Measurements from ENCODE around the gene IQGAP2.
A peak's percentile ranks its signal among the peaks of the same experiment; 100 is the strongest.
"Not testable (repeated sequence)": the region's sequence is repeated elsewhere in the genome, so short reads cannot be mapped to it uniquely, and the experiment has no call there.

IQGAP2 gene

DNA sequence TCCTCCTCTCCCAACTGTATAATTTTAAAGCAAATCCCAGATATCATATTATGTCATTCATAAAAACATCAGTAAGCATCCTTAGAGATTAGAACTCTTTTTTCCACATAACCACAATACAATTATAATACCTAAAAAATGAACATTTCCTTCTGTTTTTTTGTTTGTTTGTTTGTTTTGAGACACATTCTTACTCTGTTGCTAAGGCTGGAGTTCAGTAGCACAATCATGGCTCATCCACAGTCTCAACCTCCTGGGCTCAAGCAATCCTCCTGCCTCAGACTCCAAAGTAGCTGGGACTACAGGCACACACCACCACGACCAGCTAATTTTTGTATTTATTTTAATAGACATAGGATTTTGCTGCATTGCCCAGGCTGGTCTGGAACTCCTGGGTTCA is 320.8 kb downstream of the IQGAP2 start:
- FAIRE-seq, result no peak

DNA sequence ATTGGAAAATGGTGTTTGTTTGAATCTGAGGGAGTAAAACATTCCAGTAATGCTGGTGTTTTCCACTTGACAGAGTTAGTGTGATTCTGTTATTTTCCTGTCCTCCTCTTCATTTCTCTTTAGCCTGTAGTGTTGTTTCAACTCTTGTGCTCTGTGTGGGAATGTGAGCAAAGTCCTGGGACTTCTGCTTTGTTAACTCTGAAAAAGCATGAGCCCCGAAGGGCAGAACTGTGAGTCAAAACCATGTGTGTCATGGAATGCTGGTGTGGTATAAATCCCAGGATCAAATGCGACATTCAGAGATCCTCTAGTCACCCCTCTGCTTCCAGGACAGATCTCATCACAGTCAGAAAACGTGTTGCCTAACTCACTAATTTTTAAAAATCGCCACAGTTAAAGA is 321.8 kb downstream of the IQGAP2 start:
- peak; percentile 33 for FAIRE-seq

DNA sequence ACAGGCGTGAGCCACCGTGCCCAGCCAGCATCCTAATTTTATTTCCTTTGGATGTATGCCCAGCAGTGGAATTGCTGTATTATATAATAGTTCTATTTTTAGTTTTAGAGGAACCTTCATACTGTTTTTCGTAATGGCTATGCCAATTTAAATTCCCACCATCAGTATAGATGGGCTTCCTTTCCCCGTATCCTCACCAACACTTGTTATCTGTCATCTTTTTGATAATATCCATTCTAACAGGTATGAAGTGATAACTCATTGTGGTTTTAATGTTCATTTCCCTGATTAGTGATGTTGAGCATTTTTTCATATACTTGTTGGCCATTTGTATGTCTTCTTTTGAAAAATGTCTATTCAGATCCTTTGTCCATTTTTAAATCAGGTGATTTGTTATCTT is 325.9 kb downstream of the IQGAP2 start:
- no peak for FAIRE-seq

DNA sequence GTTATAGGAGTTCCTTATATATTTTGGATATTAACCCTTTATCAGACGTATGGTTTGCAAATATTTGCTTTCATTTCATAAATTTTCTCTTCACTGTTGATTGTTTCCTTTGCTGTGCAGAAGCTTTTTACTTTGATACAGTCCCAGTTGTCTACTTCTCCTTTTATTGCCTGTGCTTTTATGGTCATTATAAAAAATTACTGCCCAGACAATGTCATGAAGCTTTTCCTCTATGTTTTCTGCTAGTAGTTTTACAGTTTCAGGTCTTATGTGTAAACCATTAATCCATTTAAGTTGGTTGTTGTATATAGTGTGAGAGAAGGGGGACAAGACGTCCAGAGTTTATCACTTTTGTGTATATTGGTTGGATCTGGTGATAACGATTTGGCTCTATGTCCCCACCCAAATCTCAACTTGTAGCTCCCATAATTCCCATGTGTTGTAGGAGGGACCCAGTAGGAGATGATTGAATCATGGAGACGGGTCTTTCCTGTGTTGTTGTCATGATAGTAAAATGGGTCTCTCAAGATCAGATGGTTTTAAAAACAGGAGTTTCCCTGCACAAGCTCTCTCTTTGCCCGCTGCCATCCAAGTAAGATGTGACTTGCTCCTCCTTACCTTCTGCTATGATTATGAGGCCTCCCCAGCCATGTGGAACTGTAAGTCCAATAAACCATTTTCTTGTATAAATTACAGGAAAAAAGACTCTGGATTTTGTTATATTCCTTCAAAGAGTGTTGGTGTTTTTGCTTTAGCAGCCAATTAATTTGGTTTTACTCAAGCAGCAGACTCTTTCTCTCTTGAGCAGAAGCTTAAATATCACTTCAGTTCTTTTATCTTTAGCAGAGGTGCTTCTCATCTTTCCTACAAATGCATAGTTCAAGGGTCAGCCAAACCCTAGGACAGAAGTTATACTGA is 326.5 kb downstream of the IQGAP2 start:
- no peak for FAIRE-seq

DNA sequence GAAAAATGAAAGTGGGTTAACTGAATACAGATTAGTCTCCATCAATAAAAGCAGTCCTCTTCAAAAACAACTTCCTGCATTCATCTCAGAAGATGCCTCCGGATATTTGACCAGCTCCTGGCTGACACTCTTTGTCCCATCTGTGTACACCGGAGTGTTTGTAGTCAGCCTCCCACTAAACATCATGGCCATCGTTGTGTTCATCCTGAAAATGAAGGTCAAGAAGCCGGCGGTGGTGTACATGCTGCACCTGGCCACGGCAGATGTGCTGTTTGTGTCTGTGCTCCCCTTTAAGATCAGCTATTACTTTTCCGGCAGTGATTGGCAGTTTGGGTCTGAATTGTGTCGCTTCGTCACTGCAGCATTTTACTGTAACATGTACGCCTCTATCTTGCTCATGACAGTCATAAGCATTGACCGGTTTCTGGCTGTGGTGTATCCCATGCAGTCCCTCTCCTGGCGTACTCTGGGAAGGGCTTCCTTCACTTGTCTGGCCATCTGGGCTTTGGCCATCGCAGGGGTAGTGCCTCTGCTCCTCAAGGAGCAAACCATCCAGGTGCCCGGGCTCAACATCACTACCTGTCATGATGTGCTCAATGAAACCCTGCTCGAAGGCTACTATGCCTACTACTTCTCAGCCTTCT is 329.4 kb downstream of the IQGAP2 start:
- FAIRE-seq, result no peak

DNA sequence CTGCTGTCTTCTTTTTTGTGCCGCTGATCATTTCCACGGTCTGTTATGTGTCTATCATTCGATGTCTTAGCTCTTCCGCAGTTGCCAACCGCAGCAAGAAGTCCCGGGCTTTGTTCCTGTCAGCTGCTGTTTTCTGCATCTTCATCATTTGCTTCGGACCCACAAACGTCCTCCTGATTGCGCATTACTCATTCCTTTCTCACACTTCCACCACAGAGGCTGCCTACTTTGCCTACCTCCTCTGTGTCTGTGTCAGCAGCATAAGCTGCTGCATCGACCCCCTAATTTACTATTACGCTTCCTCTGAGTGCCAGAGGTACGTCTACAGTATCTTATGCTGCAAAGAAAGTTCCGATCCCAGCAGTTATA is 329.9 kb downstream of the IQGAP2 start:
- FAIRE-seq, result no peak

DNA sequence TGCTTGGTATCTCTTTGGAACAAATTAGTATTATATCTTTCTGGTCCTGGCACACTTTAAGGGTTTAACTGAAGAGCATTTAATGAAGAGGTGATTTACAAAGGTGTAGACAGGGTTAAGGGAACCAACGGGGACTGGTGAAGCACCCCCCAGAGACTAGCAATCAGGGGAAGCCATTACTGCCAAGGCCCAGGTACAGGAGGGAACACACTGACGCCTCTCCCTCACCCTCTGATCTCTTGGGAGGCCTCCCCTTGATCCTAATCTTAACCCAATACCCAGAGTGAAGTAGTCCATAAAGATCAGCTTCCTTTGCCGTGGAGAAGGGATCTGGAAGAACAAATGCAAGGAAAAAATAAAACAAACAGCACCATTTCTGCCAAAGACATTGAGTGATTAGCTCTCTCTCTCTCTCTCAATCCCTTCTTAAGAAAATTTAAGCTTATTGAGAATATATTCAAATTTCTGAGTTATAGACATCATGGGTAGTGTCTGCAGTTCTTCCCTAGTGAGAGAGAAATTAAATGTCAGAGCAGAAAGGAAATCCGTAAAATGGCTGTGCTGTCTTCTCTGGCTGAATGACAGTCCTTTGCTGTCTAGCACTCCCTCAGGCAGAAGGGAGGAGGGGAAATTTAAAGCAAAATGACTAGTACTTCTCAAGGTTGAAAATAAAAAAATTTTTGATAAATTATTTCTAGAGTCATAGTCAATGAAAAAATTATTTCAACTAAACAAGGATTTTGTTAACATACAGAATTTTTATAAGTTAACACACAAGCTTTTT is 332.9 kb downstream of the IQGAP2 start:
- no peak for FAIRE-seq

DNA sequence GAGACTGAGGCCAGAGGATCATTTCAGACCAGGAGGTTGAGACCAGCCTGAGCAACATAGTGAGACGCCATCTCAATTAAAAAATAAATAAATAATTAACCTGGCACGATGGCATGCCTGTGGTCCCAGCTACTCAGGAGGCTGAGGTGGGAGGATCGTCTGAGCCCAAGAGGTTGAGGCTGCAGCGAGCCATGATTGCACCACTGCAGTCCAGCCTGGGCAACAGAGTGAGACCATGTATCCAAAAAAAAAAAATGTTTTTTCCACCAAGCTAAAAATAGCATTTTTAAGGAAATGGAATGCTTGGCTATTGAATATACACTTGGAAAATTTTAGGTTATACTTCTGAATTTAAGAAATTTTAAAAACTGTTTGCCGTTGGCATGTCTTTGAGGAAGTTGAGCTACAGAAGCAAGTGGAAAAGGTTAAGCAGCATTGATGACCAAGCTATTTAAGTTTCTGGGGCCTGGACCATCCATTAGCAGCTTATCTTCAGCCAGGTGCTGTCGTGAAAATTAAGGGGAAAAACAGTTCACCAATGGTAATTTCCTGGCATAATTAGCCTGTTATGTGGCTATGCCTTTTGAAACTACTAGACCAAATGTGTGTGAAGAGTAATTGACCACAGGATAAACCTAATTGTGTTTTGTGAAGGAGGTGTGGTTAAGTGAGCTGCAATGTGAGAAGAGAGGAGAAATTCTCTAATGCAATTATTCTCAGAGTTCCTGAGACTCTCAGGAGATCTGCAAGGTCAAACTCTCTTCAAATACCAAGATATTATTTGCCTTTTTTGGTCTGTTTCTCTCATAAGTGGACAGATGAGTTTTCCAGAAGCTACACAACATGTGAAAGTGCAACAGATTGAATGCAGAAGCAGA is 333.8 kb downstream of the IQGAP2 start:
- FAIRE-seq, result no peak

DNA sequence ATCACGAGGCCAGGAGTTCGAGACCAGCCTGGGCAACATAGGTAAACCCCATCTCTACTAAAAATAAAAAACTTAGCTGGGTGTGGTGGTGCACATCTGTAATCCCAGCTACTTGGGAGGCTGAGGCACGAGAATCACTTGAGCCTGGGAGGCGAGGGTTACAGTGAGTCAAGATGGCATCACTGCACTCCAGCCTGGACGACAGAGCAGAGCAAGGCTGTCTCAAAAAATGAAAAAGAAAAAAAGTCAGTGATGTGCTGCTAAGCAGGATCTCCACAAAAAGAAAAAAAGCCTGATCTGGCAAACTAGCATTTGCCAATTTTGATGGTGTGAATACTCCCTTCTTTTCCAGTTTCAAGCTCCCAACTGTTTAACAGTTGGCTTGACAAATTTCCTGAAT is 334.8 kb downstream of the IQGAP2 start:
- FAIRE-seq, result no peak

DNA sequence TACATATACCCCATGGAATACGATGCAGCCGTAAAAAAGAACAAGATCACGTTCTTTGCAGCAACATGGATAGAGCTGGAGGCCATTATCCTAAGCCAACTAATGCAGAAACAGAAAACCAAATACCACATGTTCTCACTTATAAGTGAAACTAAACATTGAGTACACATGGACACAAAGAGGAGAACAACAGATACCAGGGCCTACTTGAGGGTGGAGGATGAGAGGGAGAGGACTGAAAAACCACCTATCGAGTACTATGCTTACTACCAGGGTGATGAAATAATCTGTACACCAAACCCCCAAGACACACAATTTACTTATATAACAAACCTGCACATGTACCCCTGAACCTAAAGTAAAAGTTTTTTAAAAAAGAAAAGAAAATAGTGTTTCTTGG is 338.4 kb downstream of the IQGAP2 start:
- not testable (repeated sequence) for FAIRE-seq

DNA sequence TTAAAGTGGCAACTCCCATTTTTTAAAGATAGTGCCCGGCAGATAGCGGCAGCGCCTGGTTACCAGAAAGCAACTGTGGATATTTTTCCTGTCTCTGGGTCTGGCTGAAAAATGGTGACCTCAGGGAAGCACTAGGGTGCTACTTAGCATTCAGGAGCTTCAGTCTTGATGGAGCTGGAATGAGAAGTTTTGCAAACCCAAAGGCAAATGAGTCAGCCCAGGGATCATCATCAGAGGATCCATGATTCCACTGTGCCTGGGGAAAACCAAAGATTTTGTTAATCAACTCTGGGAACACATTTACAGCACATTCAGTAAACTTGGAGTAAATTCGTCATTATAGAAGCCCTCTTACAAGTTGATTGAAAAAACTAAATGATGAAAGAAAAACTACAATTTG is 339.5 kb downstream of the IQGAP2 start:
- FAIRE-seq, result no peak

DNA sequence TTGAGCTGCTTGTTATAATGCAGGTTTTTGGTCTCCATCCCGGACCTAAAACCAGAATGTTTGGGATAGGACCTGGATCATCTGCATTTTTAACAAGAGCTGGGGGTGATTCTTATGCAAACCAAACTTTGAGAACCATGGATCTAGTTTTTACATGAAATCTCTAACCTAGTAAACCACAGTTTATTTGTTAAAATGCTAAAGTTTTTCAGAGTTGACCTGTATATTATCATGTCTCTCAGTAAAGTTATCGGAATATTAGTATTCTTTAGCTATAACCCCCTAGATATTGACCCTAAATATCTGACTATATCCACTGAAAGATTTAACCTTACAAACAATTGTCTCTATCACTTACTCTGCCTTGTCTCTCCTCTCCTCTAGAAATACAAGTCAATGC is 341.5 kb downstream of the IQGAP2 start:
- no peak for FAIRE-seq

DNA sequence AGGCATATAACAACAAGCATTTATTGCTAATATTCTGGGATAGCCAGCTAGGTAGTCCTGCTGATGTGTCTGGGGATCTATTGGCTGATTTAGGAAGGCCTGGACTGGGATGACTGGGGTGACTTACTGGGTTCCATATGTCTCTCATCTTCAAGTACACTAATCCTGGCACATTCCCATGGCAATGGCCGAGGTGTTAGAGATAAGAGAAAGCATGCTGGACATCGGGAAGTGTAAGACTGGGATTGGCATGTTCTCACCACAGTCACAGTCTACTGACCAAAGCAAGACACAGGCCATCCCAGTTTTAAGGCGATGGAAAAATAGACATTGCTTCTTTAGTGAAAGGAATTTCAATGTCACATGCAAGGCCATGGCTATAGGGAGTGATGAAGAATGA is 342.6 kb downstream of the IQGAP2 start:
- no peak for FAIRE-seq

DNA sequence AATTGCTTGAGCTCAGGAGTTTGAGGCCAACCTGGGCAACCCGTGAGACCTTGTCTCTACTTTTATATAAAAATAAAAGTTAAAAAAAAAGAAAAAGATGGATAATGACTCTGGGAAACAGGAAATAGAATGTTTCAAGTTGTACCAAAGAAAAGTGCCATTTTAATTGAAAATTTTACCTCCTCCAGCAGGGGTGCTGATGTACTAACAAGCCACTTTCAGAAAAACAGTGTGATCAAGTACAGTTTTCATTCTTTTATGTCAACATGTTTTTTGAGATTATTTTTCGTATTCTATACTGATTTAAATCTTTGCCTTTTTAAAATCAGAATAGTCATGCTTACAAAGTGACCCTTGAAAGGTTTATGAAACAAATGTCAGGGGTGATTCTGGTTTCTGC is 343.6 kb downstream of the IQGAP2 start:
- peak; percentile 46 for FAIRE-seq

DNA sequence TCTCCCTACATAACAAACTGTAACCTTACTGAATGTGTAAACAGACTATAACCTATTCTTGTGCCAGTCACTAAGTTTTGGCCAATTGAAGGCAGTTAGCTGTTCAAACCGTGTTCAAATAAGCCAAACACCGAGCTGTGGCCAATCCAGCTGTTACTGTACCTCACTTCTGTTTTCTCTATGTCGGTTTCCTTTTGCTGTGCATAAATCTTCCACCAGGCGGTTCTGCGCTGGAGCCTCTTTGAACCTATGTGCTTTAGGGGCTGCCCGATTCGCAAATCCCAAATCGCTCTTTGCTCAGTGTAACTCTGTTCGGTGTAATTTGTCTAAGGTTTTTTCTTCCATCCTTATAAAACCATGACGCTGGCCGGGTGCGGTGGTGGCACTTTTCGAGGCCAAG is 344.6 kb downstream of the IQGAP2 start:
- no peak for FAIRE-seq

DNA sequence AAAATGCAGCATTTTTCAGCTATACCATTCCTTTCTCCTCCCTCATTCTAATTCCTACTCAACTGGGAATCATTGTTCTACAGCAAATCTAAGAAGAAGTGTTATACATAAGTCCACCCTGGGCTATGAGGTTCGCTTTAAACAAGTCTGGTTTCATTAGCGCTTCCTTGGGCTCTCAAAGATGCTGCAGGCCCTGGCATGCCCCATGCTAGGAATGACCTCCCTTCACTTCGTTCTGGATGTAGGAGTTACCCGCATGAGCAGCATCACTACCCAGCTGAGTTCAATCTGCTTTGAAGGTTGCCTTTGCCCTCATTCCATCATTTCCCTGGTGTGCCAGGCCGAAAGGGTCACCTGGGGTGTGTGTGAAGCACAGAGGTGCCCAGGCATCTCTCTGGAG is 348.2 kb downstream of the IQGAP2 start:
- FAIRE-seq, result no peak

DNA sequence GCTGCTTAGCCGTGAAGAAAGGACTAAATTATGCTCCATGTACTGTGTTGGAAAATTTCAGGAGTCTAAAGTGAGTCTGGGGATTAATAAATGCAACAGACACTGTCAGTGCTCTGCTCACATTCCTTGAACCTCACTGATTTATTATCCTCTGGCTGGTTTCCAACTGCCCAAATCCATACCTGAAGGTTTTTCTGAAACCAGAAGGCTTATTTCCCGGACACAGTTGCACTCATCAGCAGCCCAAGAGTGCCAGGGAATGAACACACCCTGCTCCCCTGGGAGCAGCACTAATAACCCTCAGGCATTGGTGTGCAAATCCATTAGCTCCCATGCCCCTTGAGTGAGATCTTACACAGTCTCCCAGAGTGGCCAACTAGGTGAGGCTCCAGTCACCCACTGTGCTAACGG is 351.6 kb downstream of the IQGAP2 start:
- FAIRE-seq, result no peak

DNA sequence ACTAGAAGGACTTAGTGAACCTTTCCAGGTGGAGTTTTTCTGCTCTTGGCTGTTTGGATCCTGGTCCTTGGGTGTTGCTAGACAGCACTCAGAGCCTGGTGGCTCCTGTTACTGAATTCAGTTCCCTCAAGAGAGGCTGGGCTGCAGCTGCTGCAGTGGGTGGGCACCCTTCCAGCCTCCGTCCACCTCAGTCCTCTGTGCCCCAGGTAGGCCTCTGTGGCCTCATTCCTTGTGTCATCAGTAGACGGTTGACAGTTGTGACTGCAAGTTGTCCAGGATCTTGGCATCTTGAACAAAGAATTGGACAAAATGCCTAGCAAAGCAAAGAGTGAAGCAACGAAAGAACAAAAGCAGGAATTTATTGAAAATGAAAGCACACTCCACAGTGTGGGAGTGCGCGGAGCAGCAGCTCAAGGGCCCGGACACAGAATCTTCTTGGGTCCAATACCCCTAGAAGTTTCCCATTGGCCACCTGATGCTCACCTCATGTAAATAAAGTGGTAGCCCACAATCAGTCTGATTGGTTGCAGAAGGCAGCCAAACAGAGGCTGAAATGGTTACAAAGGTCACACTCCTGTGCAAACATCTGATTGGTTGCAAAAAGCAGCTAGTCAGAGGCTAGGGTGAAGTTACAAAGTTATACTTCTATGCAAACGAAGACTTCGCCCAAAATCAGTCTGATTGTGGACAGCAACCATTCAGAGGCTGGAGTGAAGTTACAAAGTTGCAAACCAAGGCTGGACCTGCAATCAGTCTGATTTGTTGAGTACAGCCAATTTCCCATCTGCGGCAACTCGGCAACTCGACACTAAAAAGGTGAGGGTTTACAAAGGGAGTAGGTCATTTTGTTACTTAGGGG is 352.9 kb downstream of the IQGAP2 start:
- no peak for FAIRE-seq

DNA sequence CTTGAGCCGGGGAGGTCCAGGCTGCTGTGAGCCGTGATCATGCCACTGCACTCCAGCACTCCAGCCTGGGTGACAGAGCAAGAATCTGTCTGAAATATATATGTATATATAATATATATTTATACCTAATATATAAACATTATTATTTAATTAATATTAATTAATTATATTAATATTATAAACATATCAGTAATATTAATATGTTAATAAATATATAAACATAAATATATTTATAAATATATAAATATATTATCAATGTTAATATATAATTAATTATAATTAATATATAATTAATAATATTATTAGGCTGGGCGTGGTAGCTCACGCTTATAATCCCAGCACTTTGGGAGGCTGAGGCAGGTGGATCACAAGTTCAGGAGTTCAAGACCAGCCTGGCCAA is 354.0 kb downstream of the IQGAP2 start:
- peak; percentile 15 for FAIRE-seq

Data from endometrium (tissue), 2 donors.